T-helper 22 cell (primary cell): ENCODE measurements around the gene SARS2.
"Not testable (repeated sequence)": the region's sequence is repeated elsewhere in the genome, so short reads cannot be mapped to it uniquely, and the experiment has no call there.

ENCODE experiments used
- DNase-seq: peaks from one replicate; pipeline ENCODE4 v3.0.0-alpha.2; 2020; ENCODE audit warnings: low read depth

Gene SARS2

DNA sequence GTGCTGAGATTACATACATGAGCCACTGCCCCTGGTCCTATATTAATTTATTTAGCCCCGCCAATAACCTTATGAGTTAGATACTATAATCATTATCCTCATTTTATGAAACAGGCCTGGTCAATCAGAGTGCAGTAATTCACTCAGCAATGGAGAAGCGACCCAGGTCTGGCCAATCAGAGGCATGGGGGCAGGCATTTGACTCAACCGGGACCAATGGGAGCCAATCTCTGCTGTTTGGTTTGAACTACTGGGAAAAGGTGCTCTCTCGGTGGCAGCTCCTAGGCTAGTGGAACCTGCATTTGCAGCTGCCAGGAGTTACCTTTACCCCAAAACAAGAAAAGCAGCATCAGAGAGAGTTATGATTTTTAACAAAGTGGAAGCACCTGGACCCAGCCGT, 37.7 kb downstream of the SARS2 start:
- no peak for DNase-seq

DNA sequence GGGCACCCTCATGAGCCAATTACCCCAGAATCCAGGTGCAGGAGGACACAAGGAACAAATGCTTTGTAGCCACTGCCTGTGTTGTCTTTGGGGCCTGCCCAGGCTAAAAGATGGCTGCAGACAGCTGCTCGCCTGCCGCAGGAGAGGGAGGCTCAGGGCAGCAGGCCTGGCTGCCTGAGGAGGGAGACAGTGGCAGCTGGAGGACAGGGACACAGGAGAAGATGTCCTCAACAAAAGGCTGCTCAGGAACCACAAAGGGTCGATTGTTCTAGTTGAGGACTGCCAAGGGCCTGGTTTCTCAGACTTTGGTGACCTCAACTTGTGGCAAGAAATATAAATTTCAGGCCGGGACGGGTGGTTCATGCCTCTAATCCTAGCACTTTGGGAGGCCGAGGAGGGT, 38.8 kb downstream of the SARS2 start:
- DNase-seq, result no peak

DNA sequence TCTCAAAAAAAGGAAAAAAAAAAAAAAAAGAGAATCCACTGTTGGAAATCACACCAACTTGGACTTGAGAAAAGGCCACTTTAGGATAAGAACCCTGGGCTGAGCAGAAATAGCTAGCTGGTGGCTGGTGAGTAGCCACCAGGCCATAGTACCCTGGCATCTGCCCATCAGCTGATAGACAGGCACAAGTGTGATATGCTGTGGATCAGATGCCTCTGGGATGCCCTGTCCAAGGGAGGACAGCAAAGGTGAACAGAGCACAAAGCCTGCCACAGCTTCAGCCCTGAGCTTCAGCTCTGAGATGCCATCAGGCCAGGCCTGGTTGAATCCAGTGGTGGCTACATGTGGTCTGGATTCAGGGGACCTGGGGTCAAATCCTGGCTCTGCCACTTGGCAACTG, 39.9 kb downstream of the SARS2 start:
- no peak for DNase-seq

DNA sequence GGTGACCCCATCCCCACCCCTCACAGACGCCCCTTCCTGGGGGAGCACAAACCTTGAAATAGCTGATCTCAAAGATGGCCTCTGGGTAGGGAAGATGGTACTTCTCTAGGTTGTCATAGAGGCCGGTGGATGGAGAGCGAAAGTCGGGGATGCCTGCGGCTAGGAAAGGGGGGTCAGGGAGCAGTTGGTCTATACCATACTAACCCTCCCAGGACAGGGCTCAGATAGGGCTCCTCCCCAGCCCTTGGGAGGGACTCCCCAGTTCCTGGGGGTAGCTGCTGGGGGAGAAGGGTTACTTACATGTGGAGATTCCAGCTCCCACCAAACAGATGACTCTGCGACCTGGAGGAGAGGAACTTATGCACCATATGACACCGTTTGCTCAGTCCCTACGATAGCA, 40.8 kb downstream of the SARS2 start:
- no peak for DNase-seq

DNA sequence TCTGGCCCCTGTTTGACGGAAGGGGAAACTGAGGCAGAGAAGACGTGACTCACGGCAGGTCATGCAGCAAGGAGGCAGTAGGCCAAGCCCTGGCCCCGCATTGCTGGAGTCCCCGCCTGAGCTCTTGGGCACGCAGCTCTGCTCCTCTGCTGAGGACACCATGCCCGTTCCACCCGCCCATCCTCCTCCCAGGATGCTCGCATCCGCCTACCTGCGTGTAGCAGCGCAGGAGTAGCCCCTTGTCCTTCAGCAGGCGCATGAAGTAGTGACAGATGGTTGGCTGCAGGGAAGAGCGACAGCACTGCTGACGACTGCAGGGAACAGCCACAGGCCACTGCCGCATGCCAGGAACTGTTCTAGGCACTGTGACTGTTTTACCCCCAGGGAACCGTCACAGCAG, 41.7 kb downstream of the SARS2 start:
- no peak for DNase-seq

DNA sequence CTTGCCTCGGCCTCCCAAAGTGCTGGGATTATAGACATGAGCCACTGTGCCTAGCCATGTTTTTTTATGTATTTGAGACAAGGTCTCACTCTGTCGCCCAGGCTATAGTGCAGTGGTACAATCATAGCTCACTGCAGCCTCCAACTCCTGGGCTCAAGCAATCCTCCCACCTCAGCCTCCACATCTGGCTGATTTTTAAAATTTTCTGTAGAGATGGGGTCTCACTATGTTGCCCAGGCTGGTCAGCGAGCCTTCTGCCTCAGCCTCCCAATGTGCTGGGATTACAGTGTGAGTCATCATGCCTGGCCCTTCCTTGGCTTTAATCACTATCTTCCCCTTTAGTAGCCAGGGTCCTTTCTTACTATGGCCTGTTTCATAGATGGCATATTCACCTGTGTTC, 45.9 kb downstream of the SARS2 start:
- not testable (repeated sequence) for DNase-seq

DNA sequence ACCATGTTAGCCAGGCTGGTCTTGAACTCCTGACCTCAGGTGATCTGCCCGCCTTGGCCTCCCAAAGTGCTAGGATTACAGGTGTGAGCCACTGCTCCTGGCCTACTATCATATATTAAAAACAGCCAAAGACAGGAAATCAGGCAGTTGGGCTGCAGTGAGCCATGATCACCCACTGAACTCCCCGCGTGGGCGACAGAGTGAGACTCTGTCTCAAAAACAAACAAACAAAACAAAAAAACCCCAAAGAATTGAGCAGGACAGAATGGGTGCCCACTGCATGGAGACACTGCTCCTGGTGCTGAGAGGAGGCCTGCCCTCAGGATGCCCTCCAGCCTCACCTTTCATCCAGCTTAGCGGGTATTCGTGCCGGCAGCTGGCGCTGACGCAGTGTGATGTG, 47.3 kb downstream of the SARS2 start:
- DNase-seq, result no peak

DNA sequence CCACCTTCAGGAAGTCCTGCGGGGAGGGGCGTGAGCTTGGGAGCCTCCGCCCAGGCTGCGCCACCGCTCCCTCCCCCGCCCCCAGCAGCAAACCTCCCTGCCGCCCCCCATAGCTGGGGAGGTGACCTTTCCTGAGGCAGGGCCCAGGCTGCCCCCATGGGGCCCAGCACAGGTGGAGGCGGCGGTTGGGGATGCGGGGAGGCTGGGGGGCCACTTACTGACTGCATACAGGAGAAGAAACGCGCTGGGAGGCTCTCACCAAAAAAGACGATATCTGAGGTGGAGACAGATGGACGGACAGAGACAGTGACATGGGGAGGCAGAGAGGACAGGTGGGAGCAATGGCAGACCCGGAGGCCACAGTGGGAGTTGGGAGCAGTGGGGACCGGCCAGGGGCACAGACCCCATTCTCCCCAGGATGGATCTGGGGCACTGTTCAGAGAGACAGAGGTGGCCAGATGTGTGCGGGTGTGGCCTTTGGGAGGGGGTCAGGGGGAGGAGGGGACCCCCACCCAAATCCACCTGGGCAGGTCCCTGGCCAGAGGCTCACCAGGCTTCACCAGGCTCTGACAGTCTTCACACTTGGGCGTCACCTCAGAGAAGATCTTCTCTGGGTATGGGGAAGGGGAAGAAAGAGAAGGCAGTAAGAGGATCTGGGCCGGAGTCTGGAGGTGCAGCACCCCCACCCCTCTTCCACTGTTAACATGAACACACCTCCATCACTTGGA, 49.5 kb downstream of the SARS2 start:
- DNase-seq, result no peak

DNA sequence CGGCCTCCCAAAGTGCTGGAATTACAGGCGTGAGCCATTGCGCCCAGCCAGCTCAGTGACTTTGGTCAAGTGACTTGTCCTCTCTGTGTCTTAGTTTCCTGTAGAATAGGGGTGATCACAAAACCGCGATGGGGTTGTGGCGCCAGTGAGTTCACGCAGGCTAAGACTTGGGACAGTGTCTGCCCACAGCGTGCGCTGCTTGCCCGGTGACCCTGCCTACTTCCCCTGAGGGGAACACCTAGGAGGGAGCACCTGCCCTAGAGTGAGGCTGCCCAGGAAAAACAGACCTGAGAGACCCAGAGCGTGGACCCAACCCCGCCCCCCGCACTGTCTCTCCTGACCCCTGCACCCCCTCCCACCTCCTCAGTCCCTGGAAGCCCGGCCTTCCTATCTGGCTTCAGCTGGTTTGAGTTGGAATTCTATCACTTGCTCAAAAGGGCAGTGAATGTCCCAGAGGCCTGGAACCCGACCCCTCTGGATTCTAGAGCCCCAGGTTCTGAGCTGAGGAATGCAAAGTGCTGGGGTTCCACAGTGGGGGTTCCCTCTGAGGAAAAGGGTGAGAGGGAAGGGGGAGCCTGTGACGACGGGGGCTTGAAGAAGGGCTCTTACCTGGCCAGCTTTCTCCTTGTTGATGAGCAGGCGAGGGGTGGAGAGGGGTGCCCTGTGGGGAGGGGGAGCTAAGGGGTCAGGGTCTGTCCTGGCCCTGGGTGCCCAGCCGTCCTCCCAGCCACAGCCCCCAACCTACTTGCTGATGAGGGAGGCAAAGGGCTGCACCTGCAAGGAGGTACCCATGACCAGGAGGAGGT, 50.3 kb downstream of the SARS2 start:
- DNase-seq, result no peak

DNA sequence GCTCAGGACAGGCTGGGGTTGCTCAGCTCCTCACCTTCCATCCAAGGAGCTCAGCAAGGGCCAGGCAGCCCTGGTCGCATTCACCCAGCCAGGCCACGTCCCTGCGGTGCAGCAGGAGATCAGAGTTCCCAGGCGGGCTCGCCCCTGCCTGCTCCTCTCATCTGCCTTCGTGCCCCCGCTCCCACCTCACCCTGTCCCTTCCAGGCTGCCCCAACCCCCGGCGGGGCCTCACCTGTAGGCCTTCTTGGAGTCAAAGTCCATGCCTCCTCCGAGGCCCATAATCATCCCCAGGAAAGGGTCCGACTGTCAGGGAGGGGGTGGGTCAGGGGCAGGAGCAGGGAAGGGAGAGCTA, 51.2 kb downstream of the SARS2 start:
- no peak for DNase-seq

DNA sequence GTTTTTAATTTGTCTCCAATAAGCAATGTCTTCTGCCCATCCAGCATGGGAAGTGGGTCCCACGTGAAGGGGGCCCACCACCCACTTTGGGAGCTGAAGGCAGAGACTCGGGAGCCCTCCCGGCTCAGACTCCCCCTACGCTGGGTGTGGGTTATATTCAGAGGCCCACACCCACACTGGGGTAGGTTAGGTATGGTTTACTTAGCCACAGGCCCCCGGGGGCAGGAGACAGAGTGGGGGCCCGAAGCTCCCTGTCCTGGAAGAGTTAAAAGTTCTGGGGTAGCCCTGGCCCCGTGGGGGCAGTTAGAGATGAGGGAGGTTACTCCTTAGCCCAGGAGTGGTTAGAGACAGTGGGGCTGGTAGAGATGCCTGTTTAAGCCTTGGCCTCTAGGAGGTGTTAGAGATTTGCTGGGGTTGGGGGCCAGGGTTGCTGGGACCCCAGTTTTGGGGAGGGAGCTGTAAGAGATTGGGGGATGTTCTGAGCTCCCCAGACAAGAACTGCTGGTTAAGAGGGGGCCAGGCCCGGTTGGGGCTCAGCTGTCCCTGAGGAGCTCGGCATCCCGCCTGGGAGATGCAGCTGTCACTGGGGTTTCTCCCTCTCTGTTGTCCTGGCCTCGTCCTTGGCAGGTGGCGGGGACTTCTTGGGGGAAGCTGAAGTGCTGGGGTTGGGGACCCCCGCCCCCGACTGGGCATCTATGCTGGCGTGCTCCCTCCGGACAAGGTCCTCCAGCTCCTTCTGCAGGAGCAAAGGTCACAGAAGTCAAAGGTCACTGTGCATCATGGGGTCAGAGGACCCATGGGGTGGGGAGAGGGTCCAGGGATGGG, 51.8 kb downstream of the SARS2 start:
- no peak for DNase-seq

DNA sequence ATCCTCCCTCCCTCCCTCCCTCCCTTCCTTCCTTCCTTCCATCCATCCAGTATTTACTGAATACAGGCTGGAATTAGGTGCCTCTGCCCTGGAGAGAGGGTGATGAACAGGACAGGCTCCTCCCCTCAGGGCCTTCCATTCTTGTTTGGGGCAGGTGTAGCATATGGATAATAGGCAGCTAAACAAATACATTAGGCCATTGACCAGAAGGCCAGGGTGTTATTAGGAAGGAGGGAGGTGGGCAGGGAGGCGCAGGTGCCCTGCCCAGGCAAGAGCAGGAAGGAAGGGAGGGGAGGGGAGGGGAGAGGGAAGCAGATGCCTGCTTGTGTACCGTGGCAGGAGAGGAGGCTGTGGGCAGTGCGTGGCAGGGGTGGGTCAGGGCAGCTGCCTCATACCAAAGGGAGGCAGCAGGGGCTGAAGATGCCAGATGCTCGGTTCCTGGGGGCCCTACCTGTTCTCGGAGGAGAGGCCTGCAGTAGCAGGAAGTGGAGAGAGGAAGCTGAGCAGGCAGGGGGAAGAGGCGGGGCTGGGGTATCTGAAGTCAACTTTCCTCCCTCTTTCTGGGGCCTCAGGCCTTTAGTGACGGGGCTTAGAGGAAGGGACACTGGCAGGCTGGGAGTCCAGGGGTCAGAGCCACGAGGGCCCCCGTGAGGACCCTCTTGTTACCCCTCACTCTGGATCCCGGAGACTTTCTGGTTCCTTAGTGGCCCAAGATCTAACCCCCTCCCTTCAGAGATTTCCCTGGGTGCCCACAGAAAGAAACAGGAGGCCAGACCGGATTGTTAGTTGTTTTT, 52.6 kb downstream of the SARS2 start, which contains the start of gene RINL:
RINL (minus strand) TSS at position 495 of the 794 bp plus-strand sequence. CDS start 1,533 bp downstream, outside the sequence.
- peak; percentile 49 for DNase-seq

DNA sequence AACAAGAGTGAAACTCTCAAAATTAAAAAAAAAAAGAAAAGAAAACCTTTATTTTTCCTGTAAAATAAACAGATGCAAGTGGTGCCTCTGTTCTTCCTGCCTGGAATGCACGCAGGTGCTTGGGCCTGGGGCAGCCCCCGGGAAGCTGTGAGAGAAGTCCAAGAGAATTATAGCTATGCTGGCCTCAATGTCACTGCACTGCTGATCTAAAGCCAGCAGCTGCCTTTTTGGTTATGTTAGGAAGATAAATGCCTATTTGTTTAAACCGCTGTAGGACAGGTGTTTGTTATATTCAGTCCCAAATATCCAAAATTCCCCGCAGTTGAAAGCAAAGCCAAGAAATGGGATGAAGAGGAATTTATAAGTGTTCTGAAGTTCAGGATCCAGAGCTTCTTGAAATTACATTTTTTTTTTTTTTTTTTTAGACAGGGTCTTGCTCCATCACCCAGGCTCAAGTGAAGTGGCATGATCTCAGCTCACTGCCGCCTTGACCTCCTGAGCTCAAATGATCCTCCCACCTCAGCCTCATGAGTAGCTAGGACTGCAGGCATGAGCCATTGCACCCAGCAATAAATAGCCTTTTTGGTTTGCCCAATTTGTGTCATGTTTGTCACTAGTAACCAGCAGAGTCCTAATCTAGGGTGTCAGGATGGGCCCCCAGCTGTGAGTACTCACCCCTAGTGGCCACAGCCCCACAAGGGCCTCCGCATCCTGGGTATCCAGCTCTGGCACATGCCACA, 54.7 kb downstream of the SARS2 start:
- DNase-seq, result no peak

DNA sequence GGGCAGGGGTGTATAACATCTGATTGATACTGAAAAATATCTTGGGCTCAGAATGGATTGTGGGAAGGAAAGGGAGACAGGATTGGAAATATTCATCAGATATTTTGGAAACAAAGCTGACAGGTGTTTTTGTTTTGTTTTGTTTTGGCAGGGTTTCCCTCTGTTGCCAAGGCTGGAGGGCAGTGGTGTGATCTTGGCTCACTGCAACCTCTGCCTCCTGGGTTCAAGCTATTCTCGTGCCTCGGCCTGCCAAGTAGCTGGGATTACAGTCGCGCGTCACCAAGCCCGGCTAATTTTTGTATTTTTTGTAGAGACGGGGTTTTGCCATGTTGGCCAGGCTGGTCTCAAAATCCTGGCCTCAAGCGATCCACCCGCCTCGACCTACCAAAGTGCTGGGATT, 57.2 kb downstream of the SARS2 start:
- DNase-seq, result not testable (repeated sequence)

DNA sequence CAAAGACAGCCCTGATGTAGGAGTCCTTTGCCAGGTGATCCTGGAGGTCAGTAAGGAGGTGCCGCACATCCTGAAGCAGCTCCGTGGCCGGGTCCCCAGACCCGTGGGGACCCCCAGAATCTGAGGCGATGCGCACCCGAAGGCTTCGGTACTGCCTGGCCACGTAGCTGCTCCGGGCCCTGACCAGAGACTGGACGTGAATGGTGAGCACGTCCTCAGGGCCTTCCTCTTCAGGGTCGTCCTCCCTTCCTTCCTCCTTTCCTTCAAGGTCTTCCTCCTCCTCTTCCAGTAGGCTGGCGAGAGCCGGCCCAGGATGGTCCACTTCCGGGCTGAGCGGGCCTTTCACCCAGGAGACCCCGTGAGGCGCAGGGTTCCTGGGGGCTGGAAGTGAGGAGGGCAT, 60.0 kb downstream of the SARS2 start:
- DNase-seq, result no peak

DNA sequence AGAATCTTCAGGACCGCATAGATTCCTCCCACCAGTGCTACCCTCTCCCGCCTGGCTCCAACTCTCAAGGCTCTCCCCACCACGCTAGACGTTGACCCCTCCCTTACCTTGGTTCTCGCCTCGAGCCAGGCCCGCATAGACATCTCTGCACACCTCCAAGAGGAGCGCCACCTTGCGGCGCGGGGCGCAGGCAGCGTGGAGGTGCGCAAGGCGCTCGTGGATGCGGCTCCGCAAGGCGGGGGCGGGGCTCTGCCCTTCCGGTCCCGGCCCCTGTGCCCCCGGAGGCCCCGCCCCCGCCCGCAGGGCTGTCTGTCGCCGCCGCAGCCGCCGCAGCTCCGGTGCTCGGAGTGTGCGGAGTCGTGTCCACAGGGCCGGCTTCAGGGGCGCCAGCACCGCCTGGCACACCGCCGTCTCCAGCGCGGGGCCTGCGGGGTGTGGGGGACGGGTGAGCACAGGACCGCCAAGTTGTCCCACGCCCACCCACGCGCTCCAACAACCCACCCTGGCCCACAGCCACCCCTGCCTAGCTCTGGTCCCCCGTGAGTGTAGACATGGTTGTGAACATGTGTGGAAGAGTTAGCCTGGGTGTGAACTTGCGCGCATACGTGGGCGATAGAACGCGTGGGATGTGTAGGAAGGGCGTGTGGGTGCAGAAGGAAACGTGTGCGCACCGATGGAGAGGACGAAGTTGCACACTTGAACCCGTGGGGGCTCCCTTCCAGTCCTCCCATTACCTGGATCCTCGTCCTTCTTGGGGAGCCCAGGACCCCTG, 60.5 kb downstream of the SARS2 start:
- DNase-seq, result peak; percentile 87

DNA sequence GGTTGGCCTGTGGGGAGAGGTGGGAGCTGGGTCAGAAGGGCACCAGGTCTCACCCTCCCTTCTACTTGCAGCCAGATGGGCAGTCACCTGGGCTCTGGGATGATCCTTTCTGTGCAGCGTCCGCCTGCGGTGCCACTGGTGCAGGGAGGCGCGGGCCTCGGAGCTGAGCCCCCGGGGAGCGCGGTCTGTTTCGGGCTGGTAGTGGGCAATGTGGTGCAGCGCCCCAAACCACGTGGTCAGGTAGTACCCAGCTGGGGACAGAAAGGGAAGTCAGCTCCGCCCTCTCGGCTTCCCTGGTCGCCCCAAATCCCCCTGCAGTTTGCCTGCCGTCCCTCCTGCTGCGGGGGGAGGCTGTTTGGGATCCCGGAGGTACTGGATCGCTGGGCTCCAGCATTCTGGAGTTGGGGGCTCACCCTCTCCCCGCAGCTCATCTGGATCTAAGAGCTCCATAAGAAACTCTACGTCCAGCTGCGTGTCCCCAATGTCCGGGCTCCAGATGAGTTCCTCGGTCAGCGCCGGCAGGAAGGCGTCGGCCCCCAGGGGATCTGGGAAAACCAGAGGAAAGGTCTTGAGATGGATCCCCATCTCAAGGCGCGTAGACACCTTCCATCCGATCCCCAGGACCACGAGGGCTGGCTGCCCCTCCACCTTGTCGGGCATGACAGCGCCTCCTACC, 61.3 kb downstream of the SARS2 start:
- DNase-seq, result no peak

DNA sequence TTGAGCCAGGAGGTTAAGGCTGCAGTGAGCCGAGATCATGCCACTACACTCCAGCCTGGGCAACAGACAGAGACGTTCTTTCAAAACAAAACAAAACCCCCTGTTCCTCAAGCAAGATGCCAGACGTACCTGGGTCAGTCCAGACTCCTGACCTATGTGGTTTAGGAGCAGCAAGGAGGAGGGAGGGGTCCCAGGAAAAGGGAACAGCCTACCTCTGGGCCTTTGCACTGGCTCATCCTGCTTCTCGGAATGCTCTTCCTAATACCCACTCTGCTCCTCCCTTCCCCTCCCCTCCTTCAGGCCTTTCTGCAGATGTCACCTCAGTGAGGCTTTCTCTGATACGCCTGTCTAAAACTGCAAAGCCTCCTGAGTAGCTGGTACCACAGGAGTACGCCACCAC, 62.0 kb downstream of the SARS2 start:
- DNase-seq, result no peak

DNA sequence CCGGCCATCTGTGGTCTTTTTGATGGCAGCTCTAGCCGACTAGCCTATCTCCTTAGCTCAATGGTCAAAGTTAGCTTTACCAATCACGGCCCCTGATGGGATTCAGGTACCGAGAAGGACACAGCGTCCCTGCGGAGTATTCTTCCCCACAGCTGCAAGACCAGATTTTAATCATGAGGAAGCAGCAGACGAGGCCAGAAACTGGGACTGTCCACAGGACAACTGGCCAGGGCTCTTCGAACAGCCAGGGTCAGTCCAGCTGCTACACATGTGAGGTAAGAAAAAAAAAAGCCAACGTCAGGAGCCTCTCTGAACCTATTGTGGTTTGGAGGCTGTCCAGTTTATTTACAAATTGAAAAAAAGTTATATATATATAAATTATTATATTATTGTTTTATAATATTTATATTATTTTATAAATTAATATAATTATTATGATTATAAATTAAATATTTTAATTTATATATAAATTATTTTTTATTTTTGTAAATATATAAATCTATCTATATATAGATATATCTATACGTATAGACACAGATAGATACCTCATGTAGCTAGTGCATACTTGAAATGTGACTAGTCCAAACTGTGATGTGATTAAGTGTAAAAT, 63.3 kb downstream of the SARS2 start:
- no peak for DNase-seq
